ENCODE measurements around the gene S100A12. TPM values are rescaled to one million over a fixed set of nuclear protein-coding genes. Genes with fewer than 3 reads are reported as not detected.

S100A12 gene
- total RNA-seq, 1 experiment from 2014 or later = not detected

DNA sequence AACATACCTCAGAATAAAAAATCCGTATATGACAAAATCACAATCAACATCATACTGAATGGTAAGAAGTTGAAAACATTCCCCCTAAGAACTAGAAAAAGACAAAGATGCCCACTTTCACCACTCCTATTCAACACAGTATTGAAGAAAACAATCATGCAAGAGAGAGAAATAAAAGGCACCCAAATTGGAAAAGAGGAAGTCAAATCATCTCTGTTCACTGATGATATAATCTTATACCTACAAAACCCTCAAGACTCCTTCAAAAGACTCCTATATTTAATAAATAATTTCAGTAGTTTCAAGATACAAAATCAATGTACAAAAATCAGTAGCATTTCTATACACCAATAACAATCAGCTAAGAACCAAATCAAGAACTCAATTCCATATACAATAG is 41.5 kb downstream of the S100A12 start:
- no peaks in the 10 kb centered on the region for H4K20me1 ChIP-seq (ENCODE audit: control insufficient read depth, insufficient read depth, insufficient read length)
- H4K5ac ChIP-seq (ENCODE audit: insufficient read length, low read depth, low read length) = no peak overlapping the region
- no peak overlapping the region for H3K23ac ChIP-seq (ENCODE audit: insufficient read length, low read depth, low read length)
- no peak overlapping the region for H3K27ac Mint-ChIP-seq
- H2BK15ac ChIP-seq (ENCODE audit: low read depth, low read length) = no peak overlapping the region
- H3K18ac ChIP-seq (ENCODE audit: insufficient read length, low read depth, low read length) = no peak overlapping the region
- no peak overlapping the region for H3K4me2 ChIP-seq (ENCODE audit: insufficient read depth, insufficient read length, low read length)
- no peak for TF ChIP-seq CTCF (conservative IDR thresholded peaks at IDR 0.05)
- H2BK5ac ChIP-seq (ENCODE audit: insufficient read length, low read length) = no peak overlapping the region
- no peaks in the 10 kb centered on the region for H3K79me2 ChIP-seq (ENCODE audit: insufficient read depth, low read length)
- H3K9ac ChIP-seq (ENCODE audit: extremely low read depth, insufficient read length, low read length) = no peak overlapping the region
- H3T11ph ChIP-seq (ENCODE audit: low read length) = no peak overlapping the region
- no peaks in the 10 kb centered on the region for H3K79me1 ChIP-seq (ENCODE audit: insufficient read depth, low read depth, low read length, poor library complexity, severe bottlenecking)
- H2AK5ac ChIP-seq (ENCODE audit: insufficient read length, low read length) = no peak overlapping the region
- no peak overlapping the region for H3K4ac ChIP-seq (ENCODE audit: low read depth, low read length)
- no peak overlapping the region for H3K14ac ChIP-seq (ENCODE audit: insufficient read depth, low read length)
- no peak overlapping the region for H2BK12ac ChIP-seq (ENCODE audit: insufficient read length, low read depth, low read length)
- no peak overlapping the region for H4K8ac ChIP-seq (replicated peaks; ENCODE audit: insufficient read length, low read depth, low read length)
- H3K23me2 ChIP-seq (ENCODE audit: insufficient read length, low read depth, low read length, poor library complexity, severe bottlenecking) = no peaks in the 10 kb centered on the region
- no peak overlapping the region for H4K91ac ChIP-seq (ENCODE audit: insufficient read length, low read depth, low read length)
- H3K4me1 ChIP-seq (ENCODE audit: insufficient read depth, low read length) = no peaks in the 10 kb centered on the region
- H3K4me1 Mint-ChIP-seq = no peaks in the 10 kb centered on the region
- no CpG with 5 or more reads among the region's 1 CpG for whole genome bisulfite sequencing (ENCODE audit: extremely low coverage, insufficient read length, low lambda C conversion rate)
- H3K9me3 ChIP-seq (ENCODE audit: control insufficient read depth, low read depth, low read length) = no peaks in the 10 kb centered on the region
- no peak overlapping the region for H3K56ac ChIP-seq (ENCODE audit: insufficient read length, low read depth, low read length)
- H2AFZ ChIP-seq (ENCODE audit: low read length) = no peak overlapping the region
- no peak for DNase-seq
- H2BK120ac ChIP-seq (ENCODE audit: low read depth, low read length, poor library complexity, severe bottlenecking) = no peak overlapping the region
- no peak overlapping the region for H2BK20ac ChIP-seq (ENCODE audit: low read depth, low read length, poor library complexity, severe bottlenecking)
- H3K27ac ChIP-seq (ENCODE audit: insufficient read length, low read depth, low read length) = no peak overlapping the region
- no peaks in the 10 kb centered on the region for H3K27me3 ChIP-seq (ENCODE audit: insufficient read depth, low read length)
- peaks cover 25 to 31% of the 10 kb centered on the region in 2 experiments; a peak in 4 of 5 replicates for H3K9me3 Mint-ChIP-seq
- peaks cover 6% of the 10 kb centered on the region for H3K27me3 Mint-ChIP-seq (ENCODE audit: low read depth)
- no peak overlapping the region for H3K4me3 Mint-ChIP-seq
- H3K36me3 Mint-ChIP-seq (ENCODE audit: insufficient read depth in 1 of 3, low read depth in 3 of 3) = no peaks in the 10 kb centered on the region; a peak in 1 of 7 replicates

Measured in H9 (cell line).